ENCODE data around the gene MXD4.
A peak's percentile ranks its signal among the peaks of the same experiment; 100 is the strongest.

Gene MXD4

GRCh38 chr4:2291705-2292645, 30.1 kb upstream of the MXD4 start:
- DNase-seq, result no peak

GRCh38 chr4:2290974-2291704, 29.2 kb upstream of the MXD4 start:
- DNase-seq, result no peak

GRCh38 chr4:2290488-2290887, 28.6 kb upstream of the MXD4 start:
- peak; percentile 29 for DNase-seq

GRCh38 chr4:2289955-2290333, 28.0 kb upstream of the MXD4 start:
- DNase-seq, result peak; percentile 27

GRCh38 chr4:2289311-2289954, 27.5 kb upstream of the MXD4 start:
- DNase-seq, result peak; percentile 15

- DNase-seq, result peak; percentile 18
Observed at GRCh38 chr4:2288051-2288541, 26.2 kb upstream of the MXD4 start.

GRCh38 chr4:2287594-2287915, 25.6 kb upstream of the MXD4 start:
- no peak for DNase-seq

GRCh38 chr4:2286904-2287593, 25.1 kb upstream of the MXD4 start:
- DNase-seq, result peak; percentile 12

GRCh38 chr4:2285613-2286381, 23.9 kb upstream of the MXD4 start:
- DNase-seq, result peak; percentile 26

- DNase-seq, result no peak
Observed at GRCh38 chr4:2284934-2285612, 23.2 kb upstream of the MXD4 start.

GRCh38 chr4:2284161-2284933, 22.4 kb upstream of the MXD4 start:
- DNase-seq, result peak; percentile 17

- DNase-seq, result no peak
Observed at GRCh38 chr4:2283199-2283711, 21.3 kb upstream of the MXD4 start.

GRCh38 chr4:2281575-2282343, 19.9 kb upstream of the MXD4 start:
- DNase-seq, result peak; percentile 61

GRCh38 chr4:2280531-2281300, 18.8 kb upstream of the MXD4 start:
- no peak for DNase-seq

- no peak for DNase-seq
Observed at GRCh38 chr4:2277956-2278355, 16.0 kb upstream of the MXD4 start.

- DNase-seq, result no peak
Observed at GRCh38 chr4:2276581-2277325, 14.8 kb upstream of the MXD4 start.

- DNase-seq, result no peak
Observed at GRCh38 chr4:2275546-2276251, 13.8 kb upstream of the MXD4 start.

Measured in activated CD4-positive, CD25-positive, alpha-beta regulatory T cell treated with anti-CD3 and anti-CD28 coated beads, Interleukin-2, amount 50 U/mL, for 72 hours (primary cell).